Neural crest cell (in vitro differentiated cells): Measurements from ENCODE around the gene DACH2. TPM values are rescaled to one million over a fixed set of nuclear protein-coding genes. Genes with fewer than 3 reads are reported as not detected.

Experiments
- DNase-seq: peaks from one replicate; pipeline ENCODE4 v3.0.0; 2021; ENCODE audit warnings: low read depth, mixed read lengths, low spot score
- H3K27ac Mint-ChIP-seq: one replicate; pipeline ENCODE4 v1.8.0; 2021; ENCODE audit warnings: mild to moderate bottlenecking, mixed read lengths; ENCODE audit not compliant: unreplicated experiment
- H3K27me3 Mint-ChIP-seq: 2 replicates; pipeline ENCODE4 v1.8.0; 2021; ENCODE audit warnings: low read depth, mild to moderate bottlenecking, mixed read lengths
- H3K36me3 Mint-ChIP-seq: 2 replicates; pipeline ENCODE4 v1.8.0; 2021; ENCODE audit warnings: low read depth, mild to moderate bottlenecking, mixed read lengths
- H3K4me1 Mint-ChIP-seq: 2 replicates; pipeline ENCODE4 v1.8.0; 2021; ENCODE audit warnings: mixed read lengths
- H3K4me3 Mint-ChIP-seq: one replicate; pipeline ENCODE4 v1.8.0; 2021; ENCODE audit warnings: mild to moderate bottlenecking, mixed read lengths
- H3K9me3 Mint-ChIP-seq: 2 replicates; pipeline ENCODE4 v1.8.0; 2021; ENCODE audit warnings: mixed read lengths
- CTCF ChIP-seq: fragments of 200-600 bp; sonication (generic); conservative IDR thresholded peaks from 2 replicates; pipeline ENCODE4 v1.5.0; 2021; ENCODE audit warnings: antibody characterized with exemption, mild to moderate bottlenecking
- total RNA-seq: library from RNA; stranded (reverse); gene quantifications from 2 replicates; pipeline ENCODE4 v1.2.1, GENCODE V29; 2021

Gene DACH2
- total RNA-seq, 1 donor from 2014 or later, result 1.2 TPM

DNA sequence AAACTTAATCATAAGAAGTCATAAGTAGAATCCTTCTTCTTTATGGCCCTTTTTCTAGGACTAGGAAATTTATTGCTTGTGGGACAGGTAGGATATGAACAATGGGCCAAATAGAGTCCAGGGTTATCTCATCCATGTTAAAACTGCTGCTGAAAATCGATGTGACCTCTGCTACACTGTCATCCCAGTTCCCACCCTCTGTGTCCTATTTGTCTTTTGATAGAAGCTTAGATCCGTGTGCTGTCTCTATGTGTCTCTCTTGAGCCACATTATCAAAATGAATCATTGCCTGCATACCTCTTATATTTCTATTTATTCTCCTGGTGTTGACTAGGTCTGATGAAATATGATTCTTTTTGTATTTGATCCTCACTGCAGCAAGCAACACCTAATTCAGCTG lies 661.4 kb downstream of the DACH2 start:
- H3K27ac Mint-ChIP-seq, result no peak overlapping the region
- no peaks in the 10 kb centered on the region for H3K27me3 Mint-ChIP-seq
- no peaks in the 10 kb centered on the region for H3K4me1 Mint-ChIP-seq
- no peak overlapping the region for H3K4me3 Mint-ChIP-seq
- no peaks in the 10 kb centered on the region for H3K36me3 Mint-ChIP-seq
- no peak for TF ChIP-seq CTCF
- H3K9me3 Mint-ChIP-seq, result peaks cover 7% of the 10 kb centered on the region
- DNase-seq, result no peak

GRCh38 chrX:86829786-86830185 lies 681.5 kb downstream of the DACH2 start:
- no peak overlapping the region for H3K4me3 Mint-ChIP-seq
- no peak overlapping the region for H3K27ac Mint-ChIP-seq
- no peaks in the 10 kb centered on the region for H3K27me3 Mint-ChIP-seq
- no peak for DNase-seq
- TF ChIP-seq CTCF, result no peak
- H3K36me3 Mint-ChIP-seq, result peaks cover 2% of the 10 kb centered on the region
- H3K4me1 Mint-ChIP-seq, result no peaks in the 10 kb centered on the region
- peaks cover 2% of the 10 kb centered on the region for H3K9me3 Mint-ChIP-seq

DNA sequence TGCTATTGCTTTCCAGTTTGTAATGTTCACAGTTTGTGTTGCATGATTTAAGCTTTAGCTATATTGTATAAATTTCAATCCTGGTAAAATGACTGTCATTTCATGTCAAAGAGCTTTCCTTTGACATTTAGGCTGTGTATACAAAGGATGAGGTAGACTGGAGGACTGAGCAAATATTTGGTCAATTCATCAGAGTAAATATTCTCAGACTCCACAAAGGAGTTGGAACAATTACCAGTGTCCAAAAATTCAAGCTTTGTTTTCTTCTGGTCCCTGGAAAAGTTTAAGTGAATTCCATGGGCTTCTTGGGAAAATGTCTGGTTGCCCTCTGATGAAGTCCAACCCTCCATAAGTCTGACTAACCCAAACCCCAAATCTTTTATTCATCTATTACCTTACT lies 682.4 kb downstream of the DACH2 start:
- Mint-ChIP-seq H3K4me3 (no peak overlapping the region), H3K9me3 (peaks cover 2% of the 10 kb centered on the region), H3K36me3 (no peaks in the 10 kb centered on the region), H3K4me1 (no peaks in the 10 kb centered on the region), H3K27ac (no peak overlapping the region), H3K27me3 (no peaks in the 10 kb centered on the region)
- TF ChIP-seq CTCF, result no peak
- no peak for DNase-seq

- H3K27me3 Mint-ChIP-seq, result no peaks in the 10 kb centered on the region
- TF ChIP-seq CTCF, result no peak
- H3K4me1 Mint-ChIP-seq, result no peaks in the 10 kb centered on the region
- H3K36me3 Mint-ChIP-seq, result no peaks in the 10 kb centered on the region
- no peak for DNase-seq
- H3K4me3 Mint-ChIP-seq, result no peak overlapping the region
- H3K9me3 Mint-ChIP-seq, result peaks cover 4% of the 10 kb centered on the region
- H3K27ac Mint-ChIP-seq, result no peak overlapping the region
Observed at GRCh38 chrX:86845101-86845500, 696.9 kb downstream of the DACH2 start.

Other genes with a start within 250 kb of the DACH2 start
- 29.4 and 33.8 TPM in 2 replicates for gene CHM, start 100.9 kb upstream of the DACH2 start, total RNA-seq